Large intestine (tissue), 3 donors: ENCODE data around the gene SNHG17. TPM values are rescaled to one million over a fixed set of nuclear protein-coding genes. Genes with fewer than 3 reads are reported as not detected.
"Not testable (repeated sequence)": the region's sequence is repeated elsewhere in the genome, so short reads cannot be mapped to it uniquely, and the experiment has no call there.

ENCODE experiments used
- DNase-seq, 2 donors: peaks; one replicate each; pipeline versions ENCODE4 v3.0.0 to v3.0.0-alpha.2; 2013
- H3K27ac ChIP-seq: one replicate; pipeline ENCODE4 v1.5.1; 2013; ENCODE audit warnings: low read length
- H3K27me3 ChIP-seq: 2 replicates; pipeline ENCODE4 v1.6.1; 2013; ENCODE audit warnings: low read length; ENCODE audit not compliant: control insufficient read depth, insufficient read depth
- H3K36me3 ChIP-seq: 2 replicates; pipeline ENCODE4 v1.6.1; 2013; ENCODE audit warnings: low read length; ENCODE audit not compliant: control insufficient read depth, insufficient read depth
- H3K4me1 ChIP-seq: one replicate; pipeline ENCODE4 v1.6.1; 2013; ENCODE audit warnings: low read length; ENCODE audit not compliant: control insufficient read depth, insufficient read depth
- H3K4me3 ChIP-seq: one replicate; pipeline ENCODE4 v1.5.1; 2013; ENCODE audit warnings: low read length
- H3K9me3 ChIP-seq: one replicate; pipeline ENCODE4 v1.6.1; 2013; ENCODE audit warnings: mild to moderate bottlenecking, low read depth, low read length, moderate library complexity; ENCODE audit not compliant: control insufficient read depth
- WGBS: methylation state at CpG from one replicate; pipeline ENCODE4 v1.1.5; 2013; ENCODE audit warnings: low lambda C conversion rate; ENCODE audit not compliant: insufficient coverage; 5-methylcytosine and 5-hydroxymethylcytosine counted together
- polyA plus RNA-seq: library from polyadenylated mRNA; unstranded; fragments of 120-200 nt; gene quantifications from one replicate; pipeline ENCODE4 v1.2.1, GENCODE V29; 2013

SNHG17 gene
- polyA plus RNA-seq, 1 donor: 30.1 TPM

GRCh38 chr20:38402816-38403215 lies 32.3 kb downstream of the SNHG17 start:
- DNase-seq: no peak
- Histone ChIP-seq H3K4me1 (no peaks in the 10 kb centered on the region), H3K4me3 (no peak overlapping the region), H3K36me3 (no peaks in the 10 kb centered on the region), H3K27ac (no peak overlapping the region), H3K27me3 (no peaks in the 10 kb centered on the region), H3K9me3 (peaks cover 10% of the 10 kb centered on the region)
- no CpG with 5 or more reads among the region's 8 CpGs for WGBS

- WGBS: no CpG with 5 or more reads among the region's 5 CpGs
- no peak overlapping the region for H3K27ac ChIP-seq
- H3K4me1 ChIP-seq: no peaks in the 10 kb centered on the region
- peaks cover 3% of the 10 kb centered on the region for H3K9me3 ChIP-seq
- no peak for DNase-seq
- no peaks in the 10 kb centered on the region for H3K27me3 ChIP-seq
- no peaks in the 10 kb centered on the region for H3K36me3 ChIP-seq
- H3K4me3 ChIP-seq: no peak overlapping the region
Measured at GRCh38 chr20:38402089-38402488, 33.0 kb downstream of the SNHG17 start.

GRCh38 chr20:38395751-38396395 lies 39.3 kb downstream of the SNHG17 start:
- no CpG with 5 or more reads among the region's 2 CpGs for WGBS
- H3K9me3 ChIP-seq, DNase-seq, H3K27me3 ChIP-seq, H3K36me3 ChIP-seq, H3K27ac ChIP-seq, H3K4me1 ChIP-seq, H3K4me3 ChIP-seq: not testable (repeated sequence)

- Histone ChIP-seq H3K27ac (no peak overlapping the region), H3K9me3 (peaks cover 3% of the 10 kb centered on the region), H3K36me3 (no peaks in the 10 kb centered on the region), H3K27me3 (no peaks in the 10 kb centered on the region), H3K4me1 (no peaks in the 10 kb centered on the region), H3K4me3 (no peak overlapping the region)
- 40% methylated on average over 1 of the region's 2 CpGs for WGBS
- no peak for DNase-seq
Measured at GRCh38 chr20:38395165-38395564, 40.0 kb downstream of the SNHG17 start.

GRCh38 chr20:38393259-38393658 lies 41.9 kb downstream of the SNHG17 start:
- H3K4me3 ChIP-seq: no peak overlapping the region
- DNase-seq: no peak
- H3K36me3 ChIP-seq: no peaks in the 10 kb centered on the region
- H3K27me3 ChIP-seq: no peaks in the 10 kb centered on the region
- WGBS: 83% methylated on average over 3 of the region's 5 CpGs
- H3K9me3 ChIP-seq: peaks cover 3% of the 10 kb centered on the region
- H3K4me1 ChIP-seq: no peaks in the 10 kb centered on the region
- H3K27ac ChIP-seq: no peak overlapping the region

- Histone ChIP-seq H3K9me3 (peaks cover 3% of the 10 kb centered on the region), H3K4me3 (no peak overlapping the region), H3K36me3 (no peaks in the 10 kb centered on the region), H3K27ac (no peak overlapping the region), H3K4me1 (no peaks in the 10 kb centered on the region), H3K27me3 (no peaks in the 10 kb centered on the region)
- no peak for DNase-seq
- no CpG with 5 or more reads among the region's 3 CpGs for WGBS
Measured at GRCh38 chr20:38392356-38392755, 42.8 kb downstream of the SNHG17 start.

- WGBS: 80% methylated on average over 1 of the region's 4 CpGs
- Histone ChIP-seq H3K27me3 (no peaks in the 10 kb centered on the region), H3K4me3 (no peak overlapping the region), H3K36me3 (no peaks in the 10 kb centered on the region), H3K9me3 (peaks cover 3% of the 10 kb centered on the region), H3K27ac (no peak overlapping the region), H3K4me1 (no peaks in the 10 kb centered on the region)
- no peak for DNase-seq
Measured at GRCh38 chr20:38387953-38388352, 47.2 kb downstream of the SNHG17 start.

GRCh38 chr20:38386851-38387250 lies 48.3 kb downstream of the SNHG17 start:
- Histone ChIP-seq H3K27ac (no peak overlapping the region), H3K9me3 (no peaks in the 10 kb centered on the region), H3K27me3 (no peaks in the 10 kb centered on the region), H3K36me3 (no peaks in the 10 kb centered on the region), H3K4me1 (no peaks in the 10 kb centered on the region), H3K4me3 (no peak overlapping the region)
- DNase-seq: no peak
- WGBS: no CpG with 5 or more reads among the region's 2 CpGs

- H3K4me1 ChIP-seq: no peaks in the 10 kb centered on the region
- WGBS: 89% methylated on average over 4 of the region's 8 CpGs
- no peaks in the 10 kb centered on the region for H3K9me3 ChIP-seq
- H3K27me3 ChIP-seq: no peaks in the 10 kb centered on the region
- DNase-seq: no peak
- H3K36me3 ChIP-seq: no peaks in the 10 kb centered on the region
- H3K27ac ChIP-seq: no peak overlapping the region
- no peak overlapping the region for H3K4me3 ChIP-seq
Measured at GRCh38 chr20:38386004-38386403, 49.1 kb downstream of the SNHG17 start.

GRCh38 chr20:38383147-38383546 lies 52.0 kb downstream of the SNHG17 start:
- H3K36me3 ChIP-seq: no peaks in the 10 kb centered on the region
- H3K9me3 ChIP-seq: no peaks in the 10 kb centered on the region
- H3K27ac ChIP-seq: no peak overlapping the region
- no peaks in the 10 kb centered on the region for H3K27me3 ChIP-seq
- H3K4me1 ChIP-seq: no peaks in the 10 kb centered on the region
- no peak overlapping the region for H3K4me3 ChIP-seq
- 80% methylated on average over 2 of the region's 4 CpGs for WGBS
- DNase-seq: no peak

- not testable (repeated sequence) for H3K9me3 ChIP-seq, H3K27me3 ChIP-seq
- no CpG with 5 or more reads among the region's 5 CpGs for WGBS
Measured at GRCh38 chr20:38377838-38378237, 57.3 kb downstream of the SNHG17 start.

More at GRCh38 chr20:38377838-38378237, 57.3 kb downstream of the SNHG17 start:
- H3K4me1 ChIP-seq: peaks cover 12% of the 10 kb centered on the region
- H3K4me3 ChIP-seq, H3K36me3 ChIP-seq, DNase-seq, H3K27ac ChIP-seq: not testable (repeated sequence)
